Osteocyte (in vitro differentiated cells): Measurements from ENCODE around the gene PLCZ1. TPM values are rescaled to one million over a fixed set of nuclear protein-coding genes. Genes with fewer than 3 reads are reported as not detected.

Experiments
- DNase-seq: peaks from one replicate; pipeline ENCODE4 v3.0.0; 2021; ENCODE audit warnings: mixed read lengths; ENCODE audit not compliant: unreplicated experiment; ENCODE audit errors: extremely low spot score
- H3K27ac Mint-ChIP-seq: one replicate; pipeline ENCODE4 v1.8.0; 2021; ENCODE audit warnings: mild to moderate bottlenecking, mixed read lengths; ENCODE audit not compliant: unreplicated experiment
- H3K27me3 Mint-ChIP-seq: one replicate; pipeline ENCODE4 v1.8.0; 2021; ENCODE audit warnings: mixed read lengths; ENCODE audit not compliant: unreplicated experiment
- H3K36me3 Mint-ChIP-seq: one replicate; pipeline ENCODE4 v1.8.0; 2021; ENCODE audit warnings: mixed read lengths; ENCODE audit not compliant: unreplicated experiment
- H3K4me1 Mint-ChIP-seq: one replicate; pipeline ENCODE4 v1.8.0; 2021; ENCODE audit warnings: mixed read lengths; ENCODE audit not compliant: unreplicated experiment
- H3K4me3 Mint-ChIP-seq: one replicate; pipeline ENCODE4 v1.8.0; 2021; ENCODE audit warnings: mild to moderate bottlenecking, moderate library complexity, mixed read lengths; ENCODE audit not compliant: unreplicated experiment
- H3K9me3 Mint-ChIP-seq: one replicate; pipeline ENCODE4 v1.8.0; 2021; ENCODE audit warnings: mixed read lengths; ENCODE audit not compliant: unreplicated experiment
- CTCF ChIP-seq: fragments of 200-600 bp; sonication (generic); IDR thresholded peaks from 2 replicates; pipeline ENCODE4 v1.5.0; 2021; ENCODE audit warnings: antibody characterized with exemption, mild to moderate bottlenecking, moderate library complexity
- total RNA-seq: library from RNA; stranded (reverse); gene quantifications from 2 replicates; pipeline ENCODE4 v1.2.1, GENCODE V29; 2021

PLCZ1 gene
- total RNA-seq, 1 donor from 2014 or later: not detected

- no peaks in the 10 kb centered on the region for H3K4me1 Mint-ChIP-seq
- TF ChIP-seq CTCF: no peak
- no peak overlapping the region for H3K4me3 Mint-ChIP-seq
- H3K27ac Mint-ChIP-seq: no peak overlapping the region
- H3K27me3 Mint-ChIP-seq: no peaks in the 10 kb centered on the region
- no peak for DNase-seq
- H3K36me3 Mint-ChIP-seq: no peaks in the 10 kb centered on the region
- H3K9me3 Mint-ChIP-seq: peaks cover 3% of the 10 kb centered on the region
Measured at GRCh38 chr12:18676141-18676540, 61.7 kb downstream of the PLCZ1 start.

GRCh38 chr12:18658829-18659228, 79.0 kb downstream of the PLCZ1 start:
- H3K9me3 Mint-ChIP-seq: peaks cover 25% of the 10 kb centered on the region
- H3K27ac Mint-ChIP-seq: no peak overlapping the region
- H3K36me3 Mint-ChIP-seq: no peaks in the 10 kb centered on the region
- H3K4me1 Mint-ChIP-seq: no peaks in the 10 kb centered on the region
- TF ChIP-seq CTCF: no peak
- no peak for DNase-seq
- H3K4me3 Mint-ChIP-seq: no peak overlapping the region
- H3K27me3 Mint-ChIP-seq: no peaks in the 10 kb centered on the region

- no peak overlapping the region for H3K27ac Mint-ChIP-seq
- TF ChIP-seq CTCF: no peak
- H3K36me3 Mint-ChIP-seq: no peaks in the 10 kb centered on the region
- H3K9me3 Mint-ChIP-seq: peaks cover 25% of the 10 kb centered on the region
- H3K4me3 Mint-ChIP-seq: no peak overlapping the region
- H3K27me3 Mint-ChIP-seq: no peaks in the 10 kb centered on the region
- DNase-seq: no peak
- H3K4me1 Mint-ChIP-seq: no peaks in the 10 kb centered on the region
Measured at GRCh38 chr12:18658179-18658578, 79.6 kb downstream of the PLCZ1 start.

- no peak for TF ChIP-seq CTCF
- Mint-ChIP-seq H3K27ac (no peak overlapping the region), H3K36me3 (no peaks in the 10 kb centered on the region), H3K27me3 (no peaks in the 10 kb centered on the region), H3K4me1 (no peaks in the 10 kb centered on the region), H3K4me3 (no peak overlapping the region), H3K9me3 (peaks cover 8% of the 10 kb centered on the region)
- no peak for DNase-seq
Measured at GRCh38 chr12:18655351-18655750, 82.5 kb downstream of the PLCZ1 start.

GRCh38 chr12:18653465-18653864, 84.3 kb downstream of the PLCZ1 start:
- Mint-ChIP-seq H3K9me3 (peaks cover 8% of the 10 kb centered on the region), H3K4me3 (no peak overlapping the region), H3K27ac (no peak overlapping the region), H3K4me1 (no peaks in the 10 kb centered on the region), H3K36me3 (no peaks in the 10 kb centered on the region), H3K27me3 (peaks cover 5% of the 10 kb centered on the region)
- TF ChIP-seq CTCF: no peak
- DNase-seq: no peak
